GM18858 (cell line): ENCODE measurements around the gene SMOC2.
"Not testable (repeated sequence)": the region's sequence is repeated elsewhere in the genome, so short reads cannot be mapped to it uniquely, and the experiment has no call there.

Experiments used
- ATAC-seq: cut with Tn5 transposase; IDR thresholded peaks from one replicate; pipeline ENCODE4 v1.9.1; 2021; ENCODE audit not compliant: unreplicated experiment

Gene SMOC2

GRCh38 chr6:168699631-168700295 lies 258.8 kb downstream of the SMOC2 start:
- ATAC-seq: no peak

- ATAC-seq: no peak
Observed at GRCh38 chr6:168700880-168701279, 259.9 kb downstream of the SMOC2 start.

GRCh38 chr6:168703990-168704389 lies 263.0 kb downstream of the SMOC2 start:
- ATAC-seq: no peak

GRCh38 chr6:168704678-168705077 lies 263.7 kb downstream of the SMOC2 start:
- ATAC-seq: no peak

- not testable (repeated sequence) for ATAC-seq
Observed at GRCh38 chr6:168705271-168705670, 264.3 kb downstream of the SMOC2 start.

GRCh38 chr6:168706471-168707177 lies 265.6 kb downstream of the SMOC2 start:
- ATAC-seq: no peak

- no peak for ATAC-seq
Observed at GRCh38 chr6:168708526-168708925, 267.5 kb downstream of the SMOC2 start.

- ATAC-seq: no peak
Observed at GRCh38 chr6:168708984-168709383, 268.0 kb downstream of the SMOC2 start.

- no peak for ATAC-seq
Observed at GRCh38 chr6:168709390-168709789, 268.4 kb downstream of the SMOC2 start.

- no peak for ATAC-seq
Observed at GRCh38 chr6:168709991-168710390, 269.0 kb downstream of the SMOC2 start.

GRCh38 chr6:168711049-168711640 lies 270.2 kb downstream of the SMOC2 start:
- no peak for ATAC-seq

GRCh38 chr6:168711666-168712300 lies 270.8 kb downstream of the SMOC2 start:
- ATAC-seq: no peak

- ATAC-seq: no peak
Observed at GRCh38 chr6:168712993-168713392, 272.0 kb downstream of the SMOC2 start.

- ATAC-seq: no peak
Observed at GRCh38 chr6:168713839-168714238, 272.9 kb downstream of the SMOC2 start.

GRCh38 chr6:168714547-168715260 lies 273.7 kb downstream of the SMOC2 start:
- no peak for ATAC-seq

- no peak for ATAC-seq
Observed at GRCh38 chr6:168715643-168716481, 274.9 kb downstream of the SMOC2 start.

- no peak for ATAC-seq
Observed at GRCh38 chr6:168716581-168716980, 275.6 kb downstream of the SMOC2 start.

- no peak for ATAC-seq
Observed at GRCh38 chr6:168717491-168717890, 276.5 kb downstream of the SMOC2 start.
